Sigmoid colon (tissue), 7 donors: ENCODE data around the gene CHST1. TPM values are rescaled to one million over a fixed set of nuclear protein-coding genes. Genes with fewer than 3 reads are reported as not detected.

ENCODE experiments used
- DNase-seq: peaks from one replicate; pipeline ENCODE4 v3.0.0-alpha.2; 2019
- H3K27ac ChIP-seq, 4 donors: fragments of 200-600 bp; sonication (generic); one replicate each; pipeline ENCODE4 v1.5.1; 2016 to 2019; ENCODE audit warnings: mild to moderate bottlenecking in 1 of 4
- H3K27me3 ChIP-seq, 3 donors: fragments of 200-600 bp; sonication (generic); one replicate each; pipeline ENCODE4 v1.5.1; 2019; ENCODE audit warnings: mild to moderate bottlenecking in 1 of 3
- H3K36me3 ChIP-seq, 4 donors: fragments of 200-600 bp; sonication (generic); one replicate each; pipeline ENCODE4 v1.5.1; 2016 to 2019
- H3K4me1 ChIP-seq, 4 donors: fragments of 200-600 bp; sonication (generic); one replicate each; pipeline ENCODE4 v1.5.1; 2017 to 2019
- H3K4me3 ChIP-seq, 4 donors: fragments of 200-600 bp; sonication (generic); one replicate each; pipeline ENCODE4 v1.5.1; 2017 to 2019; ENCODE audit warnings: mild to moderate bottlenecking in 2 of 4, moderate library complexity in 1 of 4
- H3K9me3 ChIP-seq, 4 donors: fragments of 200-600 bp in 3 of 4; sonication (generic) in 3 of 4; one replicate each; pipeline versions ENCODE4 v1.5.1 to v1.6.1; 2013 to 2019
- CTCF ChIP-seq, 4 experiments: fragments of 450-650 bp in 3 of 4; fragments of 200-600 bp in 1 of 4; IDR thresholded peaks; one replicate each; pipeline ENCODE4 v1.5.1; 2016 to 2019; ENCODE audit warnings: antibody characterized with exemption in 4 of 4, mild to moderate bottlenecking in 3 of 4, moderate library complexity in 2 of 4
- EP300 ChIP-seq, 4 donors: sonication (generic); formaldehyde crosslinking; IDR thresholded peaks; one replicate each; pipeline ENCODE4 v1.6.1; 2017; ENCODE audit warnings: antibody characterized with exemption in 4 of 4
- POLR2A ChIP-seq, 2 donors: fragments of 450-650 bp; IDR thresholded peaks; one replicate each; pipeline ENCODE4 v1.6.1; 2016; ENCODE audit warnings: antibody characterized with exemption in 2 of 2, mild to moderate bottlenecking in 2 of 2, moderate library complexity in 2 of 2
- POLR2AphosphoS5 ChIP-seq, 4 donors: sonication (generic); formaldehyde crosslinking; IDR thresholded peaks; one replicate each; pipeline ENCODE4 v1.6.1; 2017; ENCODE audit warnings: antibody characterized with exemption in 4 of 4
- WGBS, 2 donors: extraction: QIAGEN DNeasy Blood & Tissue Kit; methylation state at CpG; one replicate each; pipeline ENCODE4 v1.1.7; 2013; 5-methylcytosine and 5-hydroxymethylcytosine counted together
- intact Hi-C: fragments of 100-400 bp; cut with DNase I; formaldehyde crosslinking; loops from one replicate; pipeline ENCODE4 v1.15.1; 2023
- polyA plus RNA-seq, 3 donors: library from polyadenylated mRNA; stranded (reverse); fragments of 200-250 nt; gene quantifications; one replicate each; pipeline ENCODE4 v1.2.3, GENCODE V29; 2013
- total RNA-seq, 4 donors: library from RNA; depleted of rRNA; stranded (reverse); fragments of >200 nt; gene quantifications; one replicate each; pipeline ENCODE4 v1.1.0, GENCODE V29; 2016
- donor health status: healthy with polysubstance abuse.
- donor health status: Bipolar disorder and iron deficiency.
- donor health status: healthy.

Gene CHST1
- total and polyA plus RNA-seq, 7 donors: 0.23 to 1.5 (median 1.2) TPM

- Histone ChIP-seq H3K27me3 (peaks cover 35 to 62% (median 44%) of the 10 kb centered on the region in 3 donors), H3K27ac (no peak overlapping the region), H3K9me3 (no peaks in the 10 kb centered on the region), H3K4me1 (peaks cover 0 to 29% (median 22%) of the 10 kb centered on the region in 4 donors), H3K36me3 (no peaks in the 10 kb centered on the region), H3K4me3 (peak overlapping the region in 3 of 4 donors; percentile 44 to 73 (median 70))
- peak; percentile 34 for DNase-seq
- intact Hi-C loops: no loop called here
- TF ChIP-seq CTCF (IDR thresholded peaks at IDR 0.05): no peak
- TF ChIP-seq POLR2AphosphoS5 (IDR thresholded peaks at IDR 0.05): no peak
- no peak for TF ChIP-seq POLR2A (IDR thresholded peaks at IDR 0.05)
- no peak for TF ChIP-seq EP300 (IDR thresholded peaks at IDR 0.05)
- WGBS, 2 donors: 23 to 36% methylated on average over 13 of the region's 13 CpGs
Observed at GRCh38 chr11:45663486-45664375, 1.7 kb downstream of the CHST1 start.

GRCh38 chr11:45662665-45663485 is 2.5 kb downstream of the CHST1 start:
- WGBS, 2 donors: 45% methylated on average over 14 of the region's 14 CpGs
- Histone ChIP-seq H3K27me3 (peaks cover 38 to 70% (median 50%) of the 10 kb centered on the region in 3 donors), H3K4me1 (peaks cover 0 to 34% (median 22%) of the 10 kb centered on the region in 4 donors), H3K27ac (no peak overlapping the region), H3K4me3 (no peak overlapping the region), H3K9me3 (no peaks in the 10 kb centered on the region), H3K36me3 (no peaks in the 10 kb centered on the region)
- peak; percentile 57 for DNase-seq
- no peak for TF ChIP-seq POLR2AphosphoS5 (IDR thresholded peaks at IDR 0.05)
- no peak for TF ChIP-seq EP300 (IDR thresholded peaks at IDR 0.05)
- no peak for TF ChIP-seq POLR2A (IDR thresholded peaks at IDR 0.05)
- no peak for TF ChIP-seq CTCF (IDR thresholded peaks at IDR 0.05)
- intact Hi-C loops: no loop called here

- H3K9me3 ChIP-seq: no peaks in the 10 kb centered on the region
- no peak overlapping the region for H3K4me3 ChIP-seq
- H3K27ac ChIP-seq: no peak overlapping the region
- DNase-seq: peak; percentile 37
- H3K4me1 ChIP-seq: peaks cover 0 to 34% (median 22%) of the 10 kb centered on the region in 4 donors
- no peaks in the 10 kb centered on the region for H3K36me3 ChIP-seq
- TF ChIP-seq CTCF (IDR thresholded peaks at IDR 0.05) (no peak), POLR2AphosphoS5 (IDR thresholded peaks at IDR 0.05) (no peak), EP300 (IDR thresholded peaks at IDR 0.05) (no peak), POLR2A (IDR thresholded peaks at IDR 0.05) (no peak)
- 65 to 71% methylated on average over 5 of the region's 5 CpGs for WGBS, 2 donors
- H3K27me3 ChIP-seq: peaks cover 38 to 76% (median 50%) of the 10 kb centered on the region in 3 donors
- intact Hi-C loops: no loop called here
Observed at GRCh38 chr11:45662096-45662664, 3.2 kb downstream of the CHST1 start.

- intact Hi-C loops: no loop called here
Observed at GRCh38 chr11:45661439-45662055, 3.9 kb downstream of the CHST1 start.

More at GRCh38 chr11:45661439-45662055, 3.9 kb downstream of the CHST1 start:
- no peak overlapping the region for H3K4me3 ChIP-seq
- no peaks in the 10 kb centered on the region for H3K36me3 ChIP-seq
- peaks cover 38 to 82% (median 53%) of the 10 kb centered on the region in 3 donors for H3K27me3 ChIP-seq
- no peak overlapping the region for H3K27ac ChIP-seq
- H3K9me3 ChIP-seq: no peaks in the 10 kb centered on the region
- 50% methylated on average over 7 of the region's 7 CpGs for WGBS, 2 donors
- peaks cover 0 to 34% (median 22%) of the 10 kb centered on the region in 4 donors for H3K4me1 ChIP-seq
- DNase-seq: peak; percentile 45
- no peak for TF ChIP-seq EP300 (IDR thresholded peaks at IDR 0.05)
- no peak for TF ChIP-seq POLR2A (IDR thresholded peaks at IDR 0.05)
- TF ChIP-seq POLR2AphosphoS5 (IDR thresholded peaks at IDR 0.05): no peak
- TF ChIP-seq CTCF (IDR thresholded peaks at IDR 0.05): no peak
